Left ventricle myocardium superior (tissue), 1 donor: ENCODE measurements around the gene BSN. TPM values are rescaled to one million over a fixed set of nuclear protein-coding genes. Genes with fewer than 3 reads are reported as not detected.
A peak's percentile ranks its signal among the peaks of the same experiment; 100 is the strongest.

Source experiments
- ATAC-seq: fragments of 200-7000 bp; cut with Tn5 transposase; one replicate; pipeline ENCODE4 v1.9.1; 2020; ENCODE audit warnings: mild to moderate bottlenecking, moderate library complexity
- DNase-seq: peaks from one replicate; pipeline ENCODE4 v3.0.0-alpha.2; 2020
- intact Hi-C: fragments of 100-400 bp; cut with micrococcal nuclease; formaldehyde crosslinking; loops from one replicate; pipeline ENCODE4 v1.11.0; 2022
- total RNA-seq: library from RNA; stranded (reverse); fragmentation: NEBNext Ultra II Directional; extraction: Animal tissue kit (Norgen Biotek cat#: 25700); gene quantifications from one replicate; pipeline ENCODE4 v1.2.1, GENCODE V29; 2021
- donor health status: DM: no; HTN: yes; CAD: no; lungs with severe emphysema.

BSN gene
- total RNA-seq, 1 donor from 2014 or later: 0.30 TPM

DNA sequence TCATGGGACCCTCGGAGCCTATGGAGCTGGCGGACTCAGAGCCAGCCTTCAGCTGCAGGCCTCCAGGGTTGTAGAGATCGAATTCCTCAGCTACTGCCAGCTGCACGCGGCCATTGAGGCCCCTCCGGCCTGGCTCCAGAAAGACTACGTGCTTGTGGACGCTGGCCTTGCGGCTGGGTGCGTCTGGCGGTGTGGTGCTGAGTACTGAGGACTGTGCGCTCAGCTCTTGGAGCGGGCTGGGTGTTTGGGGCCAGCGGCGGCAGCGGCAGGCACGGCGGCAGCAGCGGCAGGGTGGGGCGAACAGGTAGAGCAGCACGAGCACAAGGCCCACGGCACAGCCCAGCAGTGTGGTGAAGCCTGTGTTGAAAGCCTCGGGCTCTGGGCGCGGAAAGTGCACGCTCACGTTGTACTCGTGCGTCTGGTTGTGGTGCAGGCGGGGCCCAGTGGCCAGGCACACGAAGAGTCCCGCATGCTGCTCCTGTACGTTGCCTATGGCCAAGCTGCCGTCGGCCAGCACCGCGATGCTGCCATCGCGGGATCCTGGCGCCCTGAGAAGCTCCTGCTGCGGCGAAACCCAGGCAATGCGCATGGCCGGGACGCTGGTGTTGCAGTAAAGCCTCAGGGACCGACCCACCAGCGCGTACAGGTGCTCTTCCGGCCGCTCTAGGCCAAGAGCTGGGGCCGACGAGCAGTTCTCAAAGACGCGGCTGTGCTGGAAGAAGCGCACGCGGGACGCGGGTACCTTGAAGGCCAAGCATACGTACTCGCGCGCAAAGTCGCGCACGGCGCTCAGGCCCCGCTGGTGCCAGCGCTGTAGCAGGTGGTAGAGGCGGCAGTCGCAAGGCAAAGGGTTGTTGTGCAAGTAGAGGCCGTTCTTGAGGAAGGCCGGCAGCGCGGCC is 163.9 kb downstream of the BSN start:
- ATAC-seq (no peak), DNase-seq (no peak)
- intact Hi-C loops: no loop called here

- intact Hi-C loops: no loop called here
- ATAC-seq (no peak), DNase-seq (no peak)
Measured at GRCh38 chr3:49718858-49719213, 164.6 kb downstream of the BSN start.

GRCh38 chr3:49719214-49719884 is 165.1 kb downstream of the BSN start, which contains the start of gene AMIGO3:
TSS of gene AMIGO3 (minus strand) at chr3:49719684. CDS start at chr3:49719465, 219 bp downstream.
- intact Hi-C loops: no loop called here
- peak; percentile 78 for ATAC-seq
- peak; percentile 98 for DNase-seq

Other genes starting within 250 kb of the BSN start
- 37.3 TPM for gene USP4, start 214.4 kb upstream of the BSN start, total RNA-seq
- gene GPX1, start 196.1 kb upstream of the BSN start, total RNA-seq: 113 TPM
- gene RHOA, start 142.5 kb upstream of the BSN start, total RNA-seq: 266 TPM
- gene TCTA, start 142.1 kb upstream of the BSN start, total RNA-seq: 14.9 TPM
- 30.5 TPM for gene AMT, start 132.0 kb upstream of the BSN start, total RNA-seq
- 16.8 TPM for gene NICN1, start 125.2 kb upstream of the BSN start, total RNA-seq
- 144 TPM for gene DAG1, start 84.2 kb upstream of the BSN start, total RNA-seq
- gene APEH, start 119.9 kb downstream of the BSN start, total RNA-seq: 113 TPM
- 6.6 TPM for gene MST1, start 135.0 kb downstream of the BSN start, total RNA-seq
- 45.3 TPM for gene RNF123, start 135.1 kb downstream of the BSN start, total RNA-seq
- gene AMIGO3, start 165.2 kb downstream of the BSN start, total RNA-seq: not detected
- 16.4 TPM for gene GMPPB, start 169.5 kb downstream of the BSN start, total RNA-seq
- 18.5 TPM for gene IP6K1, start 232.1 kb downstream of the BSN start, total RNA-seq
- gene CDHR4, start 245.4 kb downstream of the BSN start, total RNA-seq: not detected
- gene INKA1, start 248.8 kb downstream of the BSN start, total RNA-seq: 1.7 TPM